K562 (cell line): ENCODE data around the gene PRR29. TPM values are rescaled to one million over a fixed set of nuclear protein-coding genes. Genes with fewer than 3 reads are reported as not detected.
A peak's percentile ranks its signal among the peaks of the same experiment; 100 is the strongest.

Experiments
- DPF2 ChIP-seq: fragments of 450-650 bp; IDR thresholded peaks from 2 replicates; pipeline ENCODE4 v1.6.1; 2016
- KDM2B ChIP-seq: fragments of 250-450 bp; sonication (Bioruptor Pico); IDR thresholded peaks from 2 replicates; pipeline ENCODE4 v1.8.0; 2021; ENCODE audit warnings: mild to moderate bottlenecking, moderate library complexity
- KDM4B ChIP-seq, 2 experiments: fragments of 450-650 bp in 1 of 2; sonication (generic) in 1 of 2; IDR thresholded peaks; 2 replicates each; pipeline ENCODE4 v1.6.1; 2016 to 2017; ENCODE audit warnings: borderline replicate concordance in 2 of 2, antibody characterized with exemption in 1 of 2, low read depth in 1 of 2, mild to moderate bottlenecking in 1 of 2
- MAZ ChIP-seq, 2 experiments: fragments of 450-650 bp in 1 of 2; sonication (generic) in 1 of 2; formaldehyde crosslinking; IDR thresholded peaks in 1 of 2; conservative IDR thresholded peaks in 1 of 2; 2 replicates each; pipeline versions ENCODE4 v1.4.0 to v1.5.0; 2020; ENCODE audit warnings: mild to moderate bottlenecking in 1 of 2, missing genetic modification reagents in 1 of 2
- MTA3 ChIP-seq: fragments of 450-650 bp; formaldehyde crosslinking; IDR thresholded peaks from 2 replicates; pipeline ENCODE4 v1.6.1; 2017; ENCODE audit warnings: mild to moderate bottlenecking, borderline replicate concordance
- NCOR1 ChIP-seq: fragments of 450-650 bp; IDR thresholded peaks from 2 replicates; pipeline ENCODE4 v1.6.1; 2016; ENCODE audit warnings: mild to moderate bottlenecking, moderate library complexity
- NR4A1 ChIP-seq, 2 experiments: fragments of 250-450 bp in 1 of 2; fragments of 450-650 bp in 1 of 2; sonication (Bioruptor Pico) in 1 of 2; IDR thresholded peaks; 2 replicates each; pipeline versions ENCODE4 v1.4.0 to v1.6.1; 2016 to 2020; ENCODE audit warnings: mild to moderate bottlenecking in 2 of 2, missing compliant biosample characterization in 1 of 2, missing genetic modification characterization in 1 of 2, moderate library complexity in 1 of 2
- NRF1 ChIP-seq, 2 experiments: fragments of 450-650 bp; IDR thresholded peaks in 1 of 2; conservative IDR thresholded peaks in 1 of 2; 2 replicates each; pipeline ENCODE4 v1.6.1; 2014; ENCODE audit warnings: mild to moderate bottlenecking in 2 of 2
- SAFB2 ChIP-seq: fragments of 200-400 bp; formaldehyde crosslinking; IDR thresholded peaks from 2 replicates; pipeline ENCODE4 v1.6.1; 2018; ENCODE audit warnings: borderline replicate concordance, low read length, low read depth, moderate library complexity; ENCODE audit not compliant: severe bottlenecking
- SRF ChIP-seq, 2 experiments: fragments of 250-450, 450-650 bp in 1 of 2; sonication (Bioruptor Pico) in 1 of 2; sonication (generic) in 1 of 2; formaldehyde crosslinking; IDR thresholded peaks; 2 replicates each; pipeline versions ENCODE4 v1.5.0 to v1.5.1; 2020 to 2022; ENCODE audit warnings: mild to moderate bottlenecking in 1 of 2, missing genetic modification reagents in 1 of 2
- ZNF134 ChIP-seq: fragments of 250-450 bp; sonication (Bioruptor Pico); conservative IDR thresholded peaks from 2 replicates; pipeline ENCODE4 v1.4.0; 2020
- ZNF592 ChIP-seq: fragments of 450-650 bp; IDR thresholded peaks from 2 replicates; pipeline ENCODE4 v1.6.1; 2017; ENCODE audit warnings: antibody characterized with exemption, mild to moderate bottlenecking
- polyA plus RNA-seq, 8 experiments: library from polyadenylated mRNA; depleted of rRNA in 4 of 8; stranded (reverse) in 5 of 8; unstranded in 3 of 8; fragments of >200 nt; fragmentation: Nextera tagmentation in 2 of 8; fragmentation: Illumina TruSeq in 1 of 8; extraction: Ambion mirVana in 2 of 8; extraction: Trizol in 1 of 8; gene quantifications; 2 replicates each; pipeline versions ENCODE4 v1.2.1 to v1.2.3, GENCODE V29; 2011 to 2014; ENCODE audit warnings: inconsistent platforms in 1 of 8, missing spikeins in 1 of 8
- total RNA-seq, 7 experiments: library from RNA; depleted of rRNA in 6 of 7; stranded (reverse); fragments of >200 nt in 6 of 7; fragmentation: Illumina TruSeq in 2 of 7; extraction: Trizol in 2 of 7; gene quantifications; 2 replicates each; pipeline versions ENCODE4 v1.2.1 to v1.2.3, GENCODE V29; 2011 to 2021; ENCODE audit warnings: low replicate concordance in 1 of 7
- TF ChIP-seq, protein P1 (sequence below), 2 experiments: IDR thresholded peaks; 2 replicates each; pipeline ENCODE4 v1.6.1; 2012; ENCODE audit warnings: improper control_type of control experiment in 2 of 2, low read depth in 2 of 2, low read length in 2 of 2, borderline replicate concordance in 1 of 2

The PRR29 gene
- total and polyA plus RNA-seq, 9 of the 15 experiments (the other 6 are each of a cell fraction or from before 2014, with no cell fraction given), result 0.08 to 0.58 (median 0.15) TPM; not detected in 5

DNA sequence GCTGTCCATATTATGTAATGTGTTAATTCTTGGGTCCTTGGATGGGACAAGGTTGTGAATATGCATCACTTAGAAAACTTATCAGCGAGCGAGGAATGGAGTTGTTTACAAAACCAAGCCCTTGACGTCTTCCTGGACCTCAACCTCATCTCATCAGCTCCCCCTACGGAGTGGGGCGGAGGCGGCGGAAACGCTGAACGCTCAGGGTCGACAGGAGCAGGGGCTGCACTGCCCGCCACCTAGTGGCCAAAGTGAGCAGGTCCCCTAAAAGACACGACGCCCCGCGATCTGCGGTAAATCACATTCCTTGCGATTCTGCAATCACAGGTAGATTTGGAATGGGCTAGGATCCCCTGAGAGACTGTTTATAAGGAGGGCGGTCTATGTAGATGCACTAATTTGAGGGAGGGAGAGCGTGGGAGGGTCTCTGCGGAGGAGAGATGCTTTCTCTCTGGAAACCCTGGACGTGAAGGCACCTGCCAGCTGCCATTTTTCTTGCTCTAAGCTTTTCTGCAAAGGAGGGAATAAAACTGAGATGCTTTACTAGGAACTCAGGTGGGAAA, 27.7 kb downstream of the PRR29 start (continued):
- TF ChIP-seq NCOR1, result peak; percentile 29; the same call in 1 of the 2 replicates
- no peak for TF ChIP-seq KDM4B (IDR thresholded peaks at IDR 0.05; ENCODE audit: borderline replicate concordance in 2 of 2, low read depth in 1 of 2)
- TF ChIP-seq, protein P1, sequence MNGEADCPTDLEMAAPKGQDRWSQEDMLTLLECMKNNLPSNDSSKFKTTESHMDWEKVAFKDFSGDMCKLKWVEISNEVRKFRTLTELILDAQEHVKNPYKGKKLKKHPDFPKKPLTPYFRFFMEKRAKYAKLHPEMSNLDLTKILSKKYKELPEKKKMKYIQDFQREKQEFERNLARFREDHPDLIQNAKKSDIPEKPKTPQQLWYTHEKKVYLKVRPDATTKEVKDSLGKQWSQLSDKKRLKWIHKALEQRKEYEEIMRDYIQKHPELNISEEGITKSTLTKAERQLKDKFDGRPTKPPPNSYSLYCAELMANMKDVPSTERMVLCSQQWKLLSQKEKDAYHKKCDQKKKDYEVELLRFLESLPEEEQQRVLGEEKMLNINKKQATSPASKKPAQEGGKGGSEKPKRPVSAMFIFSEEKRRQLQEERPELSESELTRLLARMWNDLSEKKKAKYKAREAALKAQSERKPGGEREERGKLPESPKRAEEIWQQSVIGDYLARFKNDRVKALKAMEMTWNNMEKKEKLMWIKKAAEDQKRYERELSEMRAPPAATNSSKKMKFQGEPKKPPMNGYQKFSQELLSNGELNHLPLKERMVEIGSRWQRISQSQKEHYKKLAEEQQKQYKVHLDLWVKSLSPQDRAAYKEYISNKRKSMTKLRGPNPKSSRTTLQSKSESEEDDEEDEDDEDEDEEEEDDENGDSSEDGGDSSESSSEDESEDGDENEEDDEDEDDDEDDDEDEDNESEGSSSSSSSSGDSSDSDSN (IDR thresholded peaks at IDR 0.05; ENCODE audit: borderline replicate concordance in 1 of 2, low read depth in 2 of 2, low read length in 2 of 2), result 0 out of 4 replicates have a peak, but pooled peaks of 1 of the 2 experiments have one; percentile 66
- TF ChIP-seq NRF1 (conservative IDR thresholded peaks at IDR 0.05 in 1 of 2, IDR thresholded peaks at IDR 0.05 in 1 of 2), result peak in 1 of 2 experiments; percentile 26; a peak in 1 of 4 replicates
- TF ChIP-seq MTA3, result peak; percentile 89
- no peak for TF ChIP-seq NR4A1 (CRISPR knock-in tag; IDR thresholded peaks at IDR 0.05)
- TF ChIP-seq NR4A1 (tag; IDR thresholded peaks at IDR 0.05), result 0 out of 2 replicates have a peak, but pooled peaks have one; percentile 60
- 0 out of 2 replicates have a peak, but pooled peaks have one; percentile 7 for TF ChIP-seq KDM2B (CRISPR knock-in tag)
- no peak for TF ChIP-seq SRF (CRISPR knock-in tag; IDR thresholded peaks at IDR 0.05)
- TF ChIP-seq SAFB2, result no peak
- TF ChIP-seq MAZ (CRISPR knock-in tag; conservative IDR thresholded peaks at IDR 0.05 in 1 of 2, IDR thresholded peaks at IDR 0.05 in 1 of 2), result peak; percentile 52 to 83; a peak in 2 of 4 replicates
- 0 out of 2 replicates have a peak, but pooled peaks have one; percentile 8 for TF ChIP-seq ZNF134 (CRISPR knock-in tag)
- peak; percentile 86 for TF ChIP-seq ZNF592
- peak; percentile 55; the same call in 1 of the 2 replicates for TF ChIP-seq DPF2
